ENCODE results near the gene E4F1. TPM values are rescaled to one million over a fixed set of nuclear protein-coding genes. Genes with fewer than 3 reads are reported as not detected.

The E4F1 gene
- total and polyA plus RNA-seq, 2 donors (not counting 3 experiments of a cell fraction or from before 2014, with no cell fraction given), result 28.6 to 32.7 TPM

DNA sequence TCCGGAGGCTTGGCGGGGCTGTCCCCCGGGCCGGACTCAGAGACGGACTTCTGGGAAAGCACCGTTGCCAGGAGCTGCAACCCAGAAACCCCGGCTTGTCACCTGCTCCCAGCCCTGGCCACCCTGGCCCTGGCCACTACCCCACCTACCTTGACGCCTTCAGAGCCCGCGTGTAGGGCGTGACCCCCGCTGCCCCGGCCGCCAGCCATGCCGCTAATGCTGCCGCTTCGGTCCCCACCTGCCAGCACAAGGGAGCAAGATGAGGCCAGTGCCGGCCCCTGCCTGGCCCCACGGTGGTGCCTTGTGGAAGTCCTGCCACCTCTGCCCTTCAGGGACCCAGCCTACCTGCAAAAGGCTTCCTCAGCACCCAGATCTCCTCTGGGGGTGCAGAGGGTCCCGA is 38.4 kb upstream of the E4F1 start:
- POLR2A ChIA-PET, result no interaction called here
- BruUV-seq (replicated peaks), result no TSS peak
- FAIRE-seq, result no peak

More for the DNA sequence above, 38.4 kb upstream of the E4F1 start:
- Histone ChIP-seq H3K9me1 (replicated peaks; ENCODE audit: control insufficient read depth, extremely low read depth, insufficient read depth, low read length) (no peaks in the 10 kb centered on the region), H3K4me3 (replicated peaks in 1 of 3; ENCODE audit: insufficient read depth in 1 of 3, low read depth in 1 of 3, low read length in 3 of 3) (no peak overlapping the region), H3K9me3 (replicated peaks; ENCODE audit: control insufficient read depth, insufficient read depth, low read length) (no peaks in the 10 kb centered on the region), H3K79me2 (ENCODE audit: control insufficient read depth, insufficient read depth, low read length) (no peaks in the 10 kb centered on the region), H3K4me1 (ENCODE audit: control insufficient read depth, extremely low read depth, insufficient read depth, low read length) (no peaks in the 10 kb centered on the region), H3K4me2 (ENCODE audit: insufficient read depth, low read length) (no peak overlapping the region), H2AFZ (ENCODE audit: low read depth, low read length) (no peak overlapping the region), H3K9ac (replicated peaks; ENCODE audit: extremely low read depth, insufficient read depth, low read length) (no peak overlapping the region), H3K27me3 (ENCODE audit: control insufficient read depth in 2 of 2, insufficient read depth in 2 of 2, low read length in 2 of 2) (no peaks in the 10 kb centered on the region), H4K20me1 (replicated peaks; ENCODE audit: control insufficient read depth, extremely low read depth, insufficient read depth, low read length) (no peaks in the 10 kb centered on the region), H3K27ac (ENCODE audit: insufficient read depth, low read depth, low read length) (no peak overlapping the region), H3K36me3 (ENCODE audit: control insufficient read depth in 2 of 2, extremely low read depth in 1 of 2, insufficient read depth in 2 of 2, low read length in 2 of 2) (no peaks in the 10 kb centered on the region)
- TF ChIP-seq POLR2AphosphoS5 (IDR thresholded peaks at IDR 0.05; ENCODE audit: insufficient read depth, low read depth, low read length), result no peak
- TF ChIP-seq, protein P1, sequence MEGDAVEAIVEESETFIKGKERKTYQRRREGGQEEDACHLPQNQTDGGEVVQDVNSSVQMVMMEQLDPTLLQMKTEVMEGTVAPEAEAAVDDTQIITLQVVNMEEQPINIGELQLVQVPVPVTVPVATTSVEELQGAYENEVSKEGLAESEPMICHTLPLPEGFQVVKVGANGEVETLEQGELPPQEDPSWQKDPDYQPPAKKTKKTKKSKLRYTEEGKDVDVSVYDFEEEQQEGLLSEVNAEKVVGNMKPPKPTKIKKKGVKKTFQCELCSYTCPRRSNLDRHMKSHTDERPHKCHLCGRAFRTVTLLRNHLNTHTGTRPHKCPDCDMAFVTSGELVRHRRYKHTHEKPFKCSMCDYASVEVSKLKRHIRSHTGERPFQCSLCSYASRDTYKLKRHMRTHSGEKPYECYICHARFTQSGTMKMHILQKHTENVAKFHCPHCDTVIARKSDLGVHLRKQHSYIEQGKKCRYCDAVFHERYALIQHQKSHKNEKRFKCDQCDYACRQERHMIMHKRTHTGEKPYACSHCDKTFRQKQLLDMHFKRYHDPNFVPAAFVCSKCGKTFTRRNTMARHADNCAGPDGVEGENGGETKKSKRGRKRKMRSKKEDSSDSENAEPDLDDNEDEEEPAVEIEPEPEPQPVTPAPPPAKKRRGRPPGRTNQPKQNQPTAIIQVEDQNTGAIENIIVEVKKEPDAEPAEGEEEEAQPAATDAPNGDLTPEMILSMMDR (IDR thresholded peaks at IDR 0.05; ENCODE audit: extremely low read depth in 1 of 2, insufficient read depth in 1 of 2, low read depth in 1 of 2, low read length in 2 of 2), result no peak
- TF ChIP-seq EZH2 (IDR thresholded peaks at IDR 0.05; ENCODE audit: borderline replicate concordance, low read depth, low read length, severe bottlenecking), result no peak
- no peak for TF ChIP-seq FOS (IDR thresholded peaks at IDR 0.05; ENCODE audit: borderline replicate concordance, insufficient read depth, low read length)
- no peak for TF ChIP-seq GATA2 (IDR thresholded peaks at IDR 0.05; ENCODE audit: insufficient read depth, insufficient read length, low read depth, low read length)
- TF ChIP-seq, protein P2, sequence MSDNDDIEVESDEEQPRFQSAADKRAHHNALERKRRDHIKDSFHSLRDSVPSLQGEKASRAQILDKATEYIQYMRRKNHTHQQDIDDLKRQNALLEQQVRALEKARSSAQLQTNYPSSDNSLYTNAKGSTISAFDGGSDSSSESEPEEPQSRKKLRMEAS (IDR thresholded peaks at IDR 0.05; ENCODE audit: insufficient read depth, insufficient read length), result no peak
- TF ChIP-seq POLR2A (IDR thresholded peaks at IDR 0.05; ENCODE audit: low read depth, low read length), result no peak
- no peak for TF ChIP-seq MYC (IDR thresholded peaks at IDR 0.05; ENCODE audit: low read depth, low read length)
- TF ChIP-seq JUN (IDR thresholded peaks at IDR 0.05; ENCODE audit: borderline replicate concordance, insufficient read depth, insufficient read length, low read depth), result no peak
- intact Hi-C loops (cut with micrococcal nuclease) (no loop called here), dilution Hi-C loops (cut with MboI; ENCODE audit: extremely low pct_ligation_motif_present, low sequenced_read_pairs) (no loop called here)
- no peak for DNase-seq (ENCODE audit: low read depth, low spot score)
- CTCF ChIA-PET, result no interaction called here

Data from endothelial cell of umbilical vein (primary cell).